Activated CD4-positive, alpha-beta memory T cell treated with anti-CD3 and anti-CD28 coated beads for 36 hours (primary cell): ENCODE results near the gene ZP1. TPM values are rescaled to one million over a fixed set of nuclear protein-coding genes. Genes with fewer than 3 reads are reported as not detected.
"Not testable (repeated sequence)": the region's sequence is repeated elsewhere in the genome, so short reads cannot be mapped to it uniquely, and the experiment has no call there.

Experiments
- CTCF ChIA-PET: fragments of 350-600 bp; sonication (Branson Sonifier 250); formaldehyde crosslinking; loops from one replicate; lab custom pipeline; 2021; ENCODE audit warnings: antibody characterized with exemption, inconsistent platforms; lab: Charles Lee
- POLR2A ChIA-PET: fragments of 350-600 bp; sonication (Branson Sonifier 250); formaldehyde crosslinking; loops from one replicate; lab custom pipeline; 2021; ENCODE audit warnings: antibody characterized with exemption; lab: Charles Lee
- DNase-seq: peaks from one replicate; pipeline ENCODE4 v3.0.0-alpha.2; 2020
- H3K27ac Mint-ChIP-seq: one replicate; pipeline ENCODE4 v1.8.0; 2021; ENCODE audit warnings: mixed read lengths
- H3K27me3 Mint-ChIP-seq: one replicate; pipeline ENCODE4 v1.8.0; 2021; ENCODE audit warnings: mixed read lengths
- H3K36me3 Mint-ChIP-seq: one replicate; pipeline ENCODE4 v1.8.0; 2021; ENCODE audit warnings: mixed read lengths
- H3K4me1 Mint-ChIP-seq: one replicate; pipeline ENCODE4 v1.8.0; 2021; ENCODE audit warnings: low read depth, mixed read lengths
- H3K4me3 Mint-ChIP-seq: one replicate; pipeline ENCODE4 v1.8.0; 2021; ENCODE audit warnings: mild to moderate bottlenecking, mixed read lengths
- H3K9me3 Mint-ChIP-seq: one replicate; pipeline ENCODE4 v1.8.0; 2021; ENCODE audit warnings: mixed read lengths
- intact Hi-C: fragments of 100-400 bp; cut with micrococcal nuclease; formaldehyde crosslinking; loops from one replicate; pipeline ENCODE4 v1.15.1; 2023
- total RNA-seq, 2 experiments: library from RNA; stranded (reverse); gene quantifications; one replicate each; pipeline ENCODE4 v1.2.3, GENCODE V29; 2021

The ZP1 gene
- total RNA-seq, 2 experiments from 2014 or later, result not detected

DNA sequence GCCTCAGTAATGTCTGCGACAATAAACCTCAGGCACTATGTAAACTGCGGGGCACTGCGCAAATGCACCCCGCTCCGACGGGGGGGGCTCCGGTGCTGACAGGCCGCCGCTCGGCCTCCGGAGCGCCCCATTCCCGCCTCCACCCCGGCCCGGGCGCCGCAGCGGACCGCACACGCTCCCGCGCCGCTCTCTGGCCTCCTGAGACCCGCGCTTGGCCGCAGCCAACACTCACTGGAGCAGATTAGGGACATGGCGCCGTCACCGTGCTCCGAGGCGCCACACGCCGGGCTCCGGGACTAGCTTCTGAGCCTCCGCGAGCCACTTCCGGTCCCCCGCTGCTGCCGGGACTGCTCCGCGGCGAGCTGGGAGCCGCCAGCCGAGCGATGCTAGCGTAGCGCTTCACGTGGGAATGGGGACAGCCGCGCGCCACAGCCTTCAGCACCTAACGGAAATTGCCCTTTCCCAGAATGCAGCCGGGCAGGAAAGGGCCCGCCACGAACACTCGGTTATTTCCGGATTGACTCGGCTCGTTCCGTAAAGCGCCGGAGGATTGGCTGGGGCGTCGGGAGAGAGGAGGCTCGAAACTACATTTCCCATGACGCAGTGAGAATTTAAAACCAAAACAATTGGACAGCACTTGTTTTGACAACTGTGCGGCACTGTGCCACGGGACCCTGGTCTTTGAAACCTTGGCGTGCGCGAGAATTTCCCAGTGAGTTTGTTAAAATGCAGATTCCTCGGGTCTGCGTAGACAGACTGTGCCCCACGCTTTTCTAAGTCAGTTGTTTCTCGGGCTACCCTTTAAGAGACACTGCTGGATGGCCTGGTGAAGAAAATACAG, 39.0 kb downstream of the ZP1 start, which contains the start of gene PRPF19:
TSS of gene PRPF19 (minus strand) at position 454 of the 841 bp plus-strand sequence. CDS start at position 251, 203 bp downstream.
- Mint-ChIP-seq H3K27me3 (no peaks in the 10 kb centered on the region), H3K27ac (peak within 1 kb of the TSS; percentile 94), H3K9me3 (no peaks in the 10 kb centered on the region), H3K4me3 (peak within 1 kb of the TSS; percentile 90), H3K4me1 (peaks cover 36% of the 10 kb centered on the region), H3K36me3 (peaks cover 18% of the 10 kb centered on the region)
- intact Hi-C loops, result loop anchor here (1.0 to 5.0 kb wide), 4 partner anchors 8 to 526 kb away; partner anchors contain the start of genes SDHAF2, TMEM109 and VPS37C
- ChIA-PET POLR2A (interaction anchor here (1.1 to 3.5 kb wide), 6 partner anchors 9 to 185 kb away, joined by 3 to 26 read pairs (median 3); partner anchors contain the start of gene TMEM109), CTCF (interaction anchor here (1.0 to 11.1 kb wide), 4 partner anchors 8 to 223 kb away, joined by 3 to 117 read pairs (median 46); partner anchors contain the start of gene TMEM109)
- DNase-seq, result peak; percentile 100

DNA sequence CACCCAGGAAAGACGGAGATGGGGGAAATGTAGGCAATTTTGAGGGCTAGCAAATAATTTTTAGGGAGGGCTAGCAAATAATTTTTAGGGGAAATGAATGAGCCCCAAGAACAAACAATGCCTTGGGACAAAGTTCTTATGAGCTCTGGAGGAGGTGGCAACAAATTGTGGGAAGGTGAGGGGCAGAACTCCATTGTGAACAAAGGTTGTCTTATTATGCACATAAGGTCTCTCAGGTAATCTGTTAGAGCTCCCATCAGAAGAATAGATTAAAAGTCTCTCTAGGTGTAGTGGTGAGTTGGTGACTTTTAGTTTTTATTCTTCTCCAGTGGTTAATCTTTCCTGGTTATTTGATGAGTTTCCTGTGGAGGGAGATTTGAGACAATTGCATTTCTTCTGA, 41.5 kb downstream of the ZP1 start:
- H3K27ac Mint-ChIP-seq, result no peak overlapping the region

DNA sequence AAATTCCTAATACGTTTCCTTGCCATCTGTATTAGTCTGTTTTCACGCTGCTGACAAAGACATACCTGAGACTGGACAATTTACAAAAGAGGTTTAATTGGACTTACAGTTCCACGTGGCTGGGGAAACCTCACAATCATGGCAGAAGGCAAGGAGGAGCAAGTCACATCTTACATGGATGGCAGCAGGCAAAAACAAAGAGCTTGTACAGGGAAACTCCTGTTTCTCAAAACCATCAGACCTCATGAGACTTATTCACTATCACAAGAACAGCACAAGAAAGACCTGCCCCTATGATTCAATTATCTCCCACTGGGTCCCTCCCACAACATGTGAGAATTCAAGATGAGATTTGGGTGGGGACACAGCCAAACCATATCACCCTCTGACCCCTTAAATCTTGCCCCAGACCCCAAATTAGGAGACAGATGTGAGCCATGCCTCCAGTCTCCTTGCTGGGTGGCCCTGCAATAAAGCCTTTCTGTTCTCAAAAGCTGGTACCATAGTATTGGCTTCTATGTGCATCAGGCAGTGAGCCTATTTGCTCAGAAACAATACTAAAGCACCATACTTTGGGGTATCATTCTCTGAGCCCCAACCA, 42.4 kb downstream of the ZP1 start:
- peaks cover 39% of the 10 kb centered on the region for H3K4me1 Mint-ChIP-seq

More for the DNA sequence above, 41.5 kb downstream of the ZP1 start:
- ChIA-PET POLR2A (no interaction called here), CTCF (interaction anchor here (1.1 kb wide), 1 partner anchor 61 kb away, joined by 3 read pairs; no protein-coding TSS in a partner anchor)
- intact Hi-C loops, result loop anchor here (5.0 kb wide), 1 partner anchor 523 kb away; the partner anchor contains the start of gene SDHAF2
- H3K27me3 Mint-ChIP-seq, result no peaks in the 10 kb centered on the region
- peaks cover 48% of the 10 kb centered on the region for H3K4me1 Mint-ChIP-seq
- peaks cover 8% of the 10 kb centered on the region for H3K36me3 Mint-ChIP-seq
- no peak for DNase-seq
- no peak overlapping the region for H3K4me3 Mint-ChIP-seq
- no peaks in the 10 kb centered on the region for H3K9me3 Mint-ChIP-seq

DNA sequence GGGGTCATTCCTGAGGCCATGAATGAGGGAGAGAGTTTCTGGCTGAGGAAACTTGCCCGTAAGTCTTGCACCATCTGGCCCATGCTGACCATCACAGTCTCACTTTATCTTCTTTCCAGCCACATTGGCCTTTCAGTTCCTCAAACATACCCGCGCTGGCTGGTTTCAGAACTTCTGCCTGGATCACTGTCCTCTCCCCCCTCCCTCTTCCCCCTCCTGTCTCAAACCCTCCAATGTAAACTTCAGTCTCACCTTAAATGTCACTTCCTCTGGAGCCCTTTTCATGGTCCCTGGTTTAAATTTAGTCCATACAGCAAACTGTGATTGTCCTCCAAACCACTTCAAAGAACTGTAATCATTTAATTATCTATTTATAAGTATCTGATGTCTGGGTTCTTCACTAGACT, 42.9 kb downstream of the ZP1 start:
- Mint-ChIP-seq H3K36me3 (peaks cover 2% of the 10 kb centered on the region), H3K4me3 (no peak overlapping the region), H3K27me3 (no peaks in the 10 kb centered on the region), H3K4me1 (peaks cover 35% of the 10 kb centered on the region), H3K27ac (peak overlapping the region; percentile 44), H3K9me3 (no peaks in the 10 kb centered on the region)
- DNase-seq, result no peak
- ChIA-PET CTCF (no interaction called here), POLR2A (no interaction called here)
- intact Hi-C loops, result loop anchor here (10.0 kb wide), 1 partner anchor 425 kb away; the partner anchor contains the start of genes DDB1 and TKFC

More for the DNA sequence above, 42.4 kb downstream of the ZP1 start:
- H3K27me3 Mint-ChIP-seq, H3K9me3 Mint-ChIP-seq, POLR2A ChIA-PET, H3K36me3 Mint-ChIP-seq, H3K27ac Mint-ChIP-seq, DNase-seq, H3K4me3 Mint-ChIP-seq: not testable (repeated sequence)
- intact Hi-C loops, result loop anchor here (5.0 to 10.0 kb wide), 2 partner anchors 425 to 523 kb away; partner anchors contain the start of genes DDB1, SDHAF2 and TKFC
- CTCF ChIA-PET, result interaction anchor here (1.1 kb wide), 1 partner anchor 60 kb away, joined by 3 read pairs; no protein-coding TSS in a partner anchor

DNA sequence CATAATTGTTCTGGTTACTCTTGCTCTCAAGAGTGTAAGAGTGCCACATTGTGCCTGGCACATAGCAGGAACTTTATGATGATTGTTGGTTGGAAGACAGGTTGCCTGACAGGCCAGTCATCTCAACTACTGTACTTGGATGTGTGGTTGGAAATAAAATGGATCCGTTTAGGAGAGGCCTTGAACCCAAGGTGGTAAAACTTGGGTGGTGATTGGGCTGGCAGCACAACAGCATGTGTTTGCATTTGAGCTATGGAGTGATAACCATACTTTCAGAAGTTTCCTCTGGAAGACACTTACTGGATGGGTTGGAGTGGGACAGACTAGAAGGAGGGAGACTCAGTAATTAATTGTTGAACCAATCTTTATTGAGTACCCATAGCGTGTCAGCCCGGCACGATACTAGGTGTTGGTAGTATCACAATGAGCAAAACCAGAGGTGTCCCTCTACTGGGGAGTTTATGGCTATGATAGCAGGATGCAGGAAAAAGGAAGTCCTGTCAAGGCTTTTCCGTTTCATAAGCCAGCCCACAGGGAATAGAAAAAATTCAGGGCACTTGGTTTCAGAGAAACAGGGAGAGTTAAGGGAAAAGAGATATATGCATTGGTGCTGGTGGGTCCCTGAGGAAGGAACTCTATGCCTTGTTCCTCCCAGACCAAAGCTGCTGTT, 43.5 kb downstream of the ZP1 start:
- peak overlapping the region; percentile 44 for H3K27ac Mint-ChIP-seq
- no peaks in the 10 kb centered on the region for H3K9me3 Mint-ChIP-seq
- DNase-seq, result no peak
- ChIA-PET CTCF (interaction anchor here (7.4 kb wide), 1 partner anchor 8 kb away, joined by 86 read pairs; the partner anchor contains the start of gene PRPF19), POLR2A (no interaction called here)
- no peaks in the 10 kb centered on the region for H3K27me3 Mint-ChIP-seq
- peaks cover 37% of the 10 kb centered on the region for H3K4me1 Mint-ChIP-seq
- H3K4me3 Mint-ChIP-seq, result no peak overlapping the region
- peaks cover 4% of the 10 kb centered on the region for H3K36me3 Mint-ChIP-seq
- intact Hi-C loops, result loop anchor here (10.0 kb wide), 1 partner anchor 424 kb away; the partner anchor contains the start of genes DDB1 and TKFC

DNA sequence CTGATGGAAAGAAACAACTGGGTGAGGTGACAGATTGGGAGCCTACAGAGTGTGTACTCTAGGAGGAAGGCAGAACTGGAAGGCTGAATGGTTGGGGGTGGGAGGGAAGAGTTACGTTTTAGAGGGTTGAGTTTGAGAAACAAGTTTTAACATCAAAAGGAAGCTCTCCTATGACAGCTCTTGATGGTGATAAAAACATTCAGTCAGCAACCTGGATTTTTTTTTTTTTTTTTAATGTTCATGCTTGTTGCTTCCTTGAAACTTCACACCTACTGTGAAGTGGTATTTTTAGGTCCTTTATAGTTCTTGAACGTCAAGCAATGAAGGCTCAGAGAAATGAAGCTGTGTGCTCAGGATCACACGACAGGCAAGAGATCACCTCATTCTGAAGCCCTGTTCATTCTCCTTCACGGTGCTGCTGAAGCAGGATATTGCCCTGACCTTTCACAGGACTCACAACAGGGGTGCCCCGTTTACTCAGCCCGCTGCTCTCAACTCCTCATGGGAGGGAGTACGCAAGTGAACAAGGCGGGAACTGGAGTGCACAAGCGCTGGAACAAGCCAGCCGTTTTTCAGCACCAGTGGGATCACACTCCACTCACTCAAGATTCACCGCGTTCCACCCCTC, 45.0 kb downstream of the ZP1 start:
- intact Hi-C loops, result loop anchor here (10.0 kb wide), 1 partner anchor 422 kb away; the partner anchor contains the start of genes DDB1 and TKFC
- no peaks in the 10 kb centered on the region for H3K9me3 Mint-ChIP-seq

DNA sequence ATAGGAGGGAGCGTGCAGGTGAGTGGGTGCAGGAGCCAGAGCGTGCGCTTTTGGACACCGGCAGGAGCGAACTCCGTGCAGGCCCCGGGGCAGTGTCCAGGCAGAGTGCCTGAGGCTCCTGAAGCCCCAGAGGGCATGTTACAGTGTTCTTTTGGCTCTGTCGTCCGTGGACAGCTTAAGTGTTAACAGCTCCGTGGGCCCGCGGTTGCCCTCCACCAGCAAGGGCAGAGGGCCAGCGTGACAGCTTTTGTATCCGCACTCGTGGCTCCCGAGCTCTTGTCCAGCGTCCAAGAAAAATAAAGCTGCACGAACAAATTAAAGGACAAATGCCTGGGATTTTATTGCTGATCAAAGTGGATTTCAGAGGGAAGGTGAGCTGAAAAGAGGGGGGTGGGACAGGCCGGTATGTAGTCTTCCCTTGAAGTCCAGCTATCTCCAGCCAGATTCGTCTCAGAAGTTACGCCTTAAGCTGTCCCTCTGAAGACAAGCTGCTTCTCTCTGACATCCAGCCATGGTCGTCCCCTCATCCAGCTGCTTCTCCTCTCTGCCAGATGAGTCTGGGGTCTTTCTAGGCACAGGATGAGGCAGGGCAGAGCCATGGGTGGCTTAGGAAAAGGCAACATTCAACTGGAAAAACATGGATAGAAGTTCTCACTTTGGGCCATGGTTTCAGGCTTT, 45.6 kb downstream of the ZP1 start:
- H3K4me1 Mint-ChIP-seq, result peaks cover 46% of the 10 kb centered on the region
- H3K27ac Mint-ChIP-seq, result peak overlapping the region; percentile 91
- no peak for DNase-seq
- ChIA-PET CTCF (interaction anchor here (0.9 to 7.4 kb wide), 6 partner anchors 11 to 150 kb away, joined by 3 to 86 read pairs (median 4); partner anchors contain the start of gene PRPF19), POLR2A (interaction anchor here (0.9 to 4.1 kb wide), 4 partner anchors 8 to 199 kb away, joined by 3 to 26 read pairs (median 4); partner anchors contain the start of genes CD5 and PRPF19)
- no peaks in the 10 kb centered on the region for H3K9me3 Mint-ChIP-seq
- intact Hi-C loops, result loop anchor here (10.0 kb wide), 1 partner anchor 422 kb away; the partner anchor contains the start of genes DDB1 and TKFC
- no peaks in the 10 kb centered on the region for H3K27me3 Mint-ChIP-seq
- H3K36me3 Mint-ChIP-seq, result peaks cover 15% of the 10 kb centered on the region
- no peak overlapping the region for H3K4me3 Mint-ChIP-seq

More for the DNA sequence above, 45.0 kb downstream of the ZP1 start:
- CTCF ChIA-PET, result interaction anchor here (0.6 to 7.4 kb wide), 4 partner anchors 10 to 710 kb away, joined by 3 to 86 read pairs (median 3); partner anchors contain the start of gene PRPF19
- peaks cover 13% of the 10 kb centered on the region for H3K36me3 Mint-ChIP-seq
- H3K4me3 Mint-ChIP-seq, result peak overlapping the region; percentile 3
- peak; percentile 32 for DNase-seq
- H3K4me1 Mint-ChIP-seq, result peaks cover 43% of the 10 kb centered on the region
- H3K27me3 Mint-ChIP-seq, result no peaks in the 10 kb centered on the region
- POLR2A ChIA-PET, result interaction anchor here (0.6 kb wide), 1 partner anchor 73 kb away, joined by 3 read pairs; no protein-coding TSS in a partner anchor
- H3K27ac Mint-ChIP-seq, result peak overlapping the region; percentile 59

DNA sequence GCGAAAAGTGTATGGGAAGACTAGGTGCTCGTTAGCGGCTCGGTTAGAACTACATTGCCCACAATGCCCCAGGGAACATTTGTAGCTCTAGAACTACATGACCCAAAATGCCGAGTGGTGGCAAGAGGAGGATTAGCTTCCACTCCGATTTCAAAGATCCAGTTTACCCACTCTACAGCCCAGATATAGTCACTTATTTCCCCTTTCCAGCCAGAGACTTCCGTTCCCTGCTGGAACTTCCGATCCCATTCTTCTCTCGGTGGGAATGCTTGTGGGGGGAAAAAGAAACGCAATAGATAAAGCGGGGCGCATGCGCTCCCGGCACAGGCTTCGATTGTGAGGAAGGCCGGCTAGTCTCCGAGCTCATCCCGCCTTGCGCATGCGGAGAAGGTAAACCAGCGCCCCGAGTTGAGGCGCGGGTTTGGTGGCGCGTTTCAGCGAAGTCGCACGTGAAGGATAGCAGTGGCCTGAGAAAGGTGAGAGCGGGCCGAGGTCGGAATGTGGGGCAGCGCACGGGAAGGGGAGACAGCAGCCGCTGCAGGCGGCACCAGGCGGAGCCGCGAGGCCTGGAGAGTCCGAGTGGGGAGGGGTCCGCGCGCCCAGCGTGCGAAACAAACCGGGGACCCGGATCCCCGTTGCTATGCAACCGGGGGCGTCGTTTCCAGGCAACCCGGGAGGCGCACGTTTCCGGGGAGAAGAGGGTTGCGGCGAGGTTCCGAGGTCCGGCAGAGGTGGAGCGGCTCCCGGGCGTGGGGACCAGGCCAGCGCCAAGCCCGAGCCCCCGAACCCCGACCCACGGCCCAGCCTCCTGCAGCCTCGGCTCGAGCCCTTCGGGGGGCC, 46.7 kb downstream of the ZP1 start, which contains the start of gene TMEM109:
TSS of gene TMEM109 (plus strand) at position 366 of the 840 bp plus-strand sequence. CDS start 5,536 bp downstream, outside the sequence.
- Mint-ChIP-seq H3K4me3 (peak within 1 kb of the TSS; percentile 92), H3K36me3 (peaks cover 15% of the 10 kb centered on the region), H3K27me3 (no peaks in the 10 kb centered on the region), H3K9me3 (no peaks in the 10 kb centered on the region), H3K4me1 (peaks cover 56% of the 10 kb centered on the region), H3K27ac (peak within 1 kb of the TSS; percentile 91)
- peak; percentile 92 for DNase-seq
- CTCF ChIA-PET, result interaction anchor here (0.9 to 7.4 kb wide), 8 partner anchors 12 to 151 kb away, joined by 3 to 86 read pairs (median 4); partner anchors contain the start of gene PRPF19
- POLR2A ChIA-PET, result interaction anchor here (0.9 to 4.1 kb wide), 5 partner anchors 9 to 204 kb away, joined by 3 to 26 read pairs (median 4); partner anchors contain the start of genes CD5 and PRPF19
- intact Hi-C loops, result loop anchor here (1.0 to 10.0 kb wide), 5 partner anchors 8 to 421 kb away; partner anchors contain the start of genes DDB1, PRPF19 and TKFC

DNA sequence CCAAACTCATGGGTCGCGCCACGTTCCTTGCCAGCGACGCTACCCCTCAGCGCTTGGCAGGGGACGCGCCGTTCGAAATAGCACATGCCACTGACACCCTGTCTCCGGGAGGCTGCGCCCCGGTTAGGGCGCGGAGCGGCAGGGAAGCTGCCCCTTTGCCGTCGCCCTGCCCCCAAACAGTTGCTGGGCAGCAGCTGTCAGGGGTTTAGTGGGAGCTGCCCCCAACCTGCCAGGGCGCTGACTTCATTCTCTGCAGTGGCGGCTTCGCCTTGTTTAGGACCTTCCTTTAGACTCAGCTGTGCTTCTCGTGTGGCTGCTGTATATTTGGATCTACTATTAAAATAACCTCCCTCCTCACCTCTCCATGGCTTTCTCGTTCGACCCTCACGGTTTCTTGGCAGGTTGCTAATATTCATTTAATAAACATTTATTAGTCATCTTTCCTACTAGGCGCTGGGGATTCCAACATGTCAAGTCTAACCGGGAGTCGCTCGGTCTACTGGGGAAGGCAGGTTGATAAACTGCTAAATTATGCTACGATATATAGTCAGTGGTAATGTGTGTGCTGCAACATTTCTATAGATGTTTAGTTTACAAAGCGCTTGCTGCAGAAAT, 47.4 kb downstream of the ZP1 start:
- Mint-ChIP-seq H3K36me3 (peaks cover 20% of the 10 kb centered on the region), H3K9me3 (no peaks in the 10 kb centered on the region), H3K27ac (peak overlapping the region; percentile 78), H3K4me3 (peak overlapping the region; percentile 92), H3K4me1 (peaks cover 64% of the 10 kb centered on the region), H3K27me3 (no peaks in the 10 kb centered on the region)
- ChIA-PET CTCF (interaction anchor here (0.6 to 7.4 kb wide), 14 partner anchors 9 to 355 kb away, joined by 3 to 86 read pairs (median 4); partner anchors contain the start of genes PRPF19 and TMEM132A), POLR2A (interaction anchor here (0.8 to 4.1 kb wide), 7 partner anchors 10 to 197 kb away, joined by 3 to 26 read pairs (median 4); partner anchors contain the start of genes CD5 and PRPF19)
- intact Hi-C loops, result loop anchor here (1.0 to 10.0 kb wide), 9 partner anchors 8 to 420 kb away; partner anchors contain the start of genes DDB1, PRPF19, SLC15A3 and TKFC
- no peak for DNase-seq
